HTERT RPE-1 (cell line): ENCODE results near the gene STAC3.

ENCODE experiments used
- in situ Hi-C: fragments of 300-500 bp; cut with MboI; formaldehyde crosslinking; loops from 4 replicates; pipeline ENCODE4 v1.14.3; 2020; ENCODE audit warnings: low sequenced_read_pairs

Gene STAC3

GRCh38 chr12:57255916-57256315, 4.9 kb upstream of the STAC3 start:
- in situ Hi-C loops: no loop called here

- in situ Hi-C loops: no loop called here
Measured at GRCh38 chr12:57254506-57255280, 3.7 kb upstream of the STAC3 start.

DNA sequence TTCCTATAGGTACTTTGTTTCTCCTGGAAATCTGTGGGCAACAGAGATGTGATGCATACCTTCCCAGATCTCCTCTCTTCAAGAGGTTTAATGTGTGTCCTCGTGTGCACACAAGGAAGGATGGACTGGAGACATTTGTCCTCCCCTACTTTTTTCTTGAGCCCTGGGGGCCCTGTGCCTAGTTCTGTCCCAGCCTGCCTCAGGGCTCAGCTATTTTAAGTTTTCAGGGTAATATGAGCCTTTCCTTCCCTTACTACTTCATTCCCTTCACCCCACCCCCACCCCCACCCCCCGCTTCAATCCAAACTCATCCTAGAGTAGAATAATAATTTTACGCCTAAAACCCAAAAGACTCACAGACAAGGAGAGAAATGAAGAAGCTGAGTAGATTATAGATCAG, 446 bp downstream of the STAC3 start:
- in situ Hi-C loops: no loop called here

DNA sequence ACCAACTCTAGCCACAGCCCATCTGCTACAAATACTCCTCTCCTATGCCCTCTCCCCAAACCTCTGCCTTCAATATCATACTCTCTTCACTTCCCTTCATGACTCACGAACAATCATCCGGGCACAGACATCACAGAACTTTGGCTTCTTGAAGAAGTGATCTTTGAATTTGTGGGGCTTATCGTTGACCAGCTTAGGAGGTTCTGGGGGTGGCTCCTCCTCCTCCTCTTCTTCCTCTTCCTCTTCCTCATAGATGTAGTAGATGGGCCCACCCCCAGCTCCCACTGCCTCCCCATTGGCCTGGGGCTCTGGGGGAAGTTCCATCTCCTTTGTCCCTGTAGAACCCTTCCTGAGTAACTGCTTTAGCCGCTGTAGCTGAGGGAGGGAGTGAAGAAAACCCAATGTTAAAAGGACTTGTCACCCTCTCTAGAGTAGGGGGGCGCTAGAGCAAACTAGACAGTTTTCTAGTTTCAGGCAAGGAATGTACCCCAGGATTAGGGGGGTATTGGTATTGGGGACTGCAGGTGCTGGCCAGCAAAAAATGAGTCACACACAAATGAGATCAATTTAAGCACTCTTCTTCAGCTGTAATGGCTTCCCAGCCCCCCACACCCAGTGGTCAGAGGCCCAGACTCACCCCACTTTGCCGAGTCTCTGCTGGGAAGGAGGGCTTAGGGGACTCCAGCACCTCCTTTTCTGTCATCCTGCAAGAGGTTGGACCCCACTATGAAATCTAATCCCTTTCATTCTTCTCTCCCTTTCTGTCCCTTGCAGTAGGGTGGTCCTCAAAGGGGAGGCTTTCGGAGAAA, 1.8 kb downstream of the STAC3 start:
- in situ Hi-C loops: no loop called here

DNA sequence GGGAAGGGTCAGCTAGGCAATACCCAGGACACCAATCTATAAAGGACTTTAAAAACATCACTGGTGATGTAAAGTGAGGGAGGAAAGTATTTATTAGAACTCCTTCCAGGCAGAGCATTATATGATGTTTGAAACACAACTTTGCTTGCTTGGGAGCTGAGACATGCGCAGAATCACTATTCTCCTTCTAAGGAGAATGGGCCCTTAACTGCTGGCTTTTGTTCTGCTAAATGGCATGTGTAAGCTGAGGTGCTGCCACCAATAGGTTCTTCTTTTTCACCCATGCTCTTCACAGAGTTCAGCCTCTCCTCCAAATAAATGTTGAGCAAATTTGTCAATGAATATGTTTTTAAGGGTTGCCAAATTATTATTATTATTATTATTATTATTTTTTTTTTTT, 3.9 kb downstream of the STAC3 start:
- in situ Hi-C loops: no loop called here

- in situ Hi-C loops: no loop called here
Measured at GRCh38 chr12:57244312-57244696, 6.7 kb downstream of the STAC3 start.

GRCh38 chr12:57243521-57244311, 7.3 kb downstream of the STAC3 start:
- in situ Hi-C loops: no loop called here

GRCh38 chr12:57242691-57243454, 8.1 kb downstream of the STAC3 start:
- in situ Hi-C loops: no loop called here

DNA sequence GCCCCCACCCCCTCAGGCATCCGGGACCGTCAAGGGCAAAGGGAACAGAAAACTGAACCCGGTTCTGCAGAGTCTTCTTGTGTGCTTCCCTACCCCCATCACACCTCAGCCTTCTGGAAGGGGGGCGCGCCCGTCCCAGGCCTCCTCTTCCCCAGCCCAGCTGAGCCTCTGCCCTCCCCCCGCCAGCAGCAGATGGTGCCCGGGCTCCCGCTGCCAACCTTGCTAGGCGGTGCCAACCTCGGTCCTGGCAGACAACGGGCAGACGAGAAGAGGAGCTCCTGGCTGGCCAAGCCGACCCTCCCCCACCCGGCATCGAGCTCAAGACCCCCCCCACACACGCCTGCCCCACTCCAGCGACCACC, 8.7 kb downstream of the STAC3 start:
- in situ Hi-C loops: no loop called here

- in situ Hi-C loops: no loop called here
Measured at GRCh38 chr12:57241402-57242310, 9.3 kb downstream of the STAC3 start.

DNA sequence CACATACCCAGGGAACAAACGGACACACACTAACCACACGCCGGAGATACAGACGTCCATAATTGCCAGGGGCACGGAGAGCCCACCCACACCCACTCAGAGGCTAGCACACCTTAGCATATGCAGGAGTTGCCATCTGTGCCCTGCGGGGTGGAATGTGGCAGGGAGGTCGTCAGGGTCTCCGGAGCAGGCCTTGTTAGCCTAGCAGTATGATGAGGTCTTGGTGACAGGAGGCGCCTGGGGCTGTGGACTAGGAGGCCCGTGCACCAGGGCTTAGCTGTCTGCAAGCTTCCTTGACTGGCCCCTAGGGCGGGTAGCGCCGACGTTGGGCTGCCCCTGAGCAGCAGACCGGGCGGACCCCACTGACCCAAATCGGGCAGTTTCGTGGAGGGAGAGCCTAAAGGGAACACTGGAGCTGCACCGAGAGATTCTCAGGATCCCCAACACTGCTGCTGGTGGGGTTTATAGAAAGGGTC, 10.0 kb downstream of the STAC3 start:
- in situ Hi-C loops: no loop called here

DNA sequence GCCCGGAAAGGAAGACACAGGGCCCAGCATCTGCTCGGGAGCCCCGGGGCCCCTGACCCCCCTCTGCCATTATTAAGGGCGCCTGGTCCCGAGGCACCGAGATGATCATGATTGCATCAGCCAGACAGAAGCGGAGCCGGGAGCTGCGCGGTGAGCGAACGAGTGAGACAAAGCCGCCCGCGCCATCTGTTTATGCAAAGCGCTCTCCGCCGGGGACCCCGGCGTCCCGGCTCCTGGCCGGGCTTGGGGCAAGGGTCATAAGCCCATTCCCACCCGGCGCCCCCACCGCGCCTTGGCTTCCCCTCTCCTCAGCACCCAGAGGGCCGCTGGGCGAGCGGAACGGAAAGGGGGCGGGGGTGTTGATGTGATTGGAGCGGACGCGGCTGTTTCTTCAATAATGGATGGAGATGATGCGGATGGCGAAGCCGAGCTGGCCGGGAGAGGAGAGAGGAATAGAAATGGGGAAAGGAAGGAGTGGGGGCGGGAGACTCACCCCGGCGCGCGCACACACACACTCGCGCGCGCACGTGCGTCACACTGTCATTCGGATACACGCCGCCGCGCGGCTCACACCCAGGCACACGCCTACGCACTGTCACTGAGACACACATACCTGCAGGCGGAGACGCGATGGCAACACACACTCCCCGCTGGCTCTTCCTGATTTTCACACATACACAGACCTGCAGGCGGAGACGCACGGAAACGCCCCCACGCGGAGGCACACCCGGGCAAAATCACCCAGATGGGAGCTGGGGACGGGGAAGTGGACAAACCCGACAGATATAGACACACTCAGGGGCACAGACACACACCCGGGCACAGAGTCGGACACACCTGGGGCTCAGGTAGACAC, 10.7 kb downstream of the STAC3 start:
- in situ Hi-C loops: no loop called here

GRCh38 chr12:57239587-57240065, 11.4 kb downstream of the STAC3 start:
- in situ Hi-C loops: no loop called here

DNA sequence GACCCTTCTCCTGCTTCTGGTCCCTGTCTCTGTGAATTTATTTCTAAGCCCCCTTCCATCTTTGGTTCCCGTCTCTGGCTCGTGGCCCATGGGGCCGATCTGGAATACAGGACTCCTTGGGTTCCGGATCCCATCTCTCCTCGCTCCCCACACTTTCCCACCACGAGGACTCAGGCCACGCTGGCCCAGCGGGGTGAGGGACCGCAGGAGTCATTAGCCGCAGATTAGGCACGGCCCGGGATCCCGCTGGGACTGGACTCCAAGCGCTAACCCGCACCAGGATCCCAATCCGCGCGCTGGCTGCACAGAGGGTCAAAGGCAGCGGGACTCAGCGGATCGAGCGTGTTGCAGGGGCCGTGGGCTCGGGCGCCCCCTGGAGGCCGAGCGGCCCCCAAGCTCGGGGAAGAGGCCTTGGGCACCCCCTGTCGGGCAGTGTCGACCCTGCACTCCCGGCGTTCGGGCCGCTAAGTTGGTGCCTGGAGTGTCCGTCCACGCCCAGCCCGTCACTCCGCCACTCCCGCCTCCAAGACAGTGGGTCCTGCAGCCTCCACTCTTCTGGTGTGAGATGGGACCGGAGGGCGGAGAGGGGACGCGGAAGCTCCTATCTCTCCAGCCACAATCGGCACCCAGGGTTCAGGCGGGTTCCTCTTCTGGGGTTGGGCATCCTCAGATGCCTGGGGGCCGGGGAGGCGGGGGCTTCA, 12.0 kb downstream of the STAC3 start:
- in situ Hi-C loops: no loop called here

DNA sequence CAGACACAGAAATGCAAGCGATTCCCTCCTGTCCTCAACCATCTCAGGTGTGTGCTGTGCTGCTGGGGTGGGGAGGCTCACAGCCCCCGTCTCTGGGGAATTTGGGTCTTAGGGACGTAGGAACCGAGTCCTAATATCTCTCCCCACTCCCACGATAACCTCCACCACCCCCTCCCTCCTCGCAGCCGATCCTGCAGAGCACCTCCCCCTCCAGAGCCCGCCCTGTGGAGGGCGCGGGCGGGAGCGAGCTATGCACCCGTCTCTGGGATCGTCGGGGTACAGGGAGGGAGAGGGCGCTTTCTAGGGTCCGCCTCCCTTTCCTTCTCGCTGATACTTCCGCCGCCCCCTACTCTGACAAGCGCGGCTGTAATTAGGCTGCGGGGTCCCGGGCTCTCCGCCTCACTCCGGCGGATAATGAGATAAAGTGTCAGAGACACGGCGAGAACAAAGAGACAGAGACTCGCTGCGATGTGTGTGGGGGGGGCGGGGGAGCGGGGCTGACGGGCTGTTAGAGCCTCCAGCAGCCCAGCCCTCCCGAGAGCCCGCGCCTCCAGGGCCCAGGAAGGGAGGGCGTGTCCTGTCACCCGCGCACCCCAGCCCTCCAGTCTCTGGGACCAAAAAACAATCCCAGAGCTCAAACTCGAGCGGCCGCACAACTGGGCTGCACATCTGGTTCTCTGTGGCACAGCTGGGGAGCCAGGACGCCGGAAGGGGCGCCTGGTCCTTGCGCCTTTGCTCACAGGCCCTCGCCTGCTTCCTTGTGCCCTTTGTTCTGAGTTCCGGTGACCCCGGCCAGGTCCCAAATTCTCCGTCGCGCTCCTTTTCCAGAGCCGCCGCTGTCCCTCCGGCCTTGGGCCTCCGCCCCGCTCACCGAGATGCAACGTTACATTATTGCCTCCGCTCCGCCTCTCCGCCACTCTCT, 12.8 kb downstream of the STAC3 start:
- in situ Hi-C loops: no loop called here

- in situ Hi-C loops: no loop called here
Measured at GRCh38 chr12:57237596-57237931, 13.4 kb downstream of the STAC3 start.
